NT2/D1 (cell line): ENCODE results near the gene ORMDL3.

Experiments used
- DNase-seq: peaks from one replicate; pipeline ENCODE4 v3.0.0-alpha.2; 2011; ENCODE audit warnings: low read depth, low spot score
- H3K27me3 ChIP-seq: 2 replicates; pipeline ENCODE4 v1.6.0; 2011; ENCODE audit warnings: mild to moderate bottlenecking; ENCODE audit not compliant: insufficient read length, insufficient read depth
- H3K36me3 ChIP-seq: 2 replicates; pipeline ENCODE4 v1.6.1; 2011; ENCODE audit warnings: mild to moderate bottlenecking, low read length, mixed read lengths; ENCODE audit not compliant: insufficient read depth, insufficient read length
- H3K4me1 ChIP-seq: 2 replicates; pipeline ENCODE4 v1.5.1; 2011; ENCODE audit not compliant: insufficient read depth, insufficient read length
- H3K4me3 ChIP-seq: 2 replicates; pipeline ENCODE4 v1.5.1; 2011; ENCODE audit warnings: low read depth; ENCODE audit not compliant: insufficient read length
- H3K9ac ChIP-seq: 2 replicates; pipeline ENCODE4 v1.6.0; 2011; ENCODE audit warnings: low read depth; ENCODE audit not compliant: insufficient read length
- H3K9me3 ChIP-seq: 2 replicates; pipeline ENCODE4 v1.5.1; 2011; ENCODE audit warnings: mild to moderate bottlenecking, low read length; ENCODE audit not compliant: insufficient read depth
- SUZ12 ChIP-seq: IDR thresholded peaks from 2 replicates; pipeline ENCODE4 v1.6.1; 2011; ENCODE audit not compliant: insufficient read length, insufficient read depth; ENCODE audit errors: extremely low read depth
- YY1 ChIP-seq: IDR thresholded peaks from 2 replicates; pipeline ENCODE4 v1.6.1; 2011; ENCODE audit not compliant: insufficient read length, insufficient read depth
- ZNF274 ChIP-seq: IDR thresholded peaks from 2 replicates; pipeline ENCODE4 v1.6.1; 2011; ENCODE audit warnings: mild to moderate bottlenecking, low read depth, low read length

ORMDL3 gene

DNA sequence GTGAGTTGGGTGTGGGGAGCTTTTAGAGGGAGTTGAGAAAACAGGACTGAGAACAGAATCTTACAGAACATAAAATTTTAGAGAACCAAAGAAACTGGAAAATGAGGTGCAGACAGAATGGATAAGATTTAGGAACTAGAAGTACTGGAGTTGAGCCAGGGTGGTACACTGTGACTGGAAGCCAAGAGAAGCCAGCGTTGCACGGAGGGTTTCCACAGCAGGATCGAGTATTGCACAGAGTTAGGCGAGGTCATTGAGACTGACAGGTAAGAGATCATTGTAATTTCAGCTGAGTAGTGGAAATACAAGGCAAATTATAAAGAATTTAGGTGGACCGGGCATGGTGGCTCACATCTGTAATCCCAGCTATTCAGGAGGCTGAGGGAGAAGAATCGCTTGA lies 42.0 kb upstream of the ORMDL3 start:
- Histone ChIP-seq H3K4me1 (no peaks in the 10 kb centered on the region), H3K9me3 (no peaks in the 10 kb centered on the region), H3K4me3 (no peak overlapping the region), H3K27me3 (peaks cover 16% of the 10 kb centered on the region), H3K9ac (no peak overlapping the region), H3K36me3 (no peaks in the 10 kb centered on the region)
- TF ChIP-seq ZNF274 (no peak), YY1 (no peak), SUZ12 (no peak)
- DNase-seq: no peak

DNA sequence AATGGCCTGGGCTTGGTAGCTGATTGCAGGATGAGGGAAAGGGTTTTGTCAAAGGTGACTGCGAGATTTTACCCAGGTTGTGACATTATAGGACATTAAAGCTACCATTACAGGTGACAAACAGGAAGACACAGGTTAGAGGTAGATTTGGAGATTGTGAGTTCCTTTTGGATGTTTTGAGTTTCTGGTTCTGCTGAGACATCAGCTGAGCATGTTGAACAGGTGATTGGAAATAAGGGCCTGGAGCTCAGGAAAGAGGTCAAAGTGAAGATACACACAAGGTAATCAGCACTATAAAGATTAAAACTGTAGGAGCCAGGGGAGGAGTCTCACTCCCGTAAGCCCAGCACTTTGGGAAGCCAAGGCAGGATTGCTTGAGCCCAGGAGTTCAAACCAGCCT lies 41.4 kb upstream of the ORMDL3 start:
- Histone ChIP-seq H3K27me3 (peaks cover 16% of the 10 kb centered on the region), H3K9me3 (no peaks in the 10 kb centered on the region), H3K36me3 (no peaks in the 10 kb centered on the region), H3K9ac (no peak overlapping the region), H3K4me1 (no peaks in the 10 kb centered on the region), H3K4me3 (no peak overlapping the region)
- TF ChIP-seq ZNF274 (no peak), YY1 (no peak), SUZ12 (no peak)
- no peak for DNase-seq

- no peaks in the 10 kb centered on the region for H3K4me1 ChIP-seq
- H3K9me3 ChIP-seq: no peaks in the 10 kb centered on the region
- H3K36me3 ChIP-seq: no peaks in the 10 kb centered on the region
- no peak overlapping the region for H3K9ac ChIP-seq
- no peak for DNase-seq
- no peak for TF ChIP-seq YY1
- TF ChIP-seq SUZ12: no peak
- TF ChIP-seq ZNF274: no peak
- no peak overlapping the region for H3K4me3 ChIP-seq
- peaks cover 15% of the 10 kb centered on the region for H3K27me3 ChIP-seq
Observed at GRCh38 chr17:39966771-39967170, 39.4 kb upstream of the ORMDL3 start.

- H3K4me3 ChIP-seq: no peak overlapping the region
- H3K9me3 ChIP-seq: no peaks in the 10 kb centered on the region
- no peaks in the 10 kb centered on the region for H3K27me3 ChIP-seq
- no peak overlapping the region for H3K9ac ChIP-seq
- DNase-seq: no peak
- no peak for TF ChIP-seq YY1
- TF ChIP-seq SUZ12: no peak
- no peak for TF ChIP-seq ZNF274
- no peaks in the 10 kb centered on the region for H3K4me1 ChIP-seq
- no peaks in the 10 kb centered on the region for H3K36me3 ChIP-seq
Observed at GRCh38 chr17:39965017-39965699, 37.8 kb upstream of the ORMDL3 start.

- Histone ChIP-seq H3K9me3 (no peaks in the 10 kb centered on the region), H3K9ac (no peak overlapping the region), H3K27me3 (no peaks in the 10 kb centered on the region), H3K4me3 (no peak overlapping the region), H3K4me1 (no peaks in the 10 kb centered on the region), H3K36me3 (no peaks in the 10 kb centered on the region)
- no peak for DNase-seq
- TF ChIP-seq ZNF274: no peak
- no peak for TF ChIP-seq SUZ12
- no peak for TF ChIP-seq YY1
Observed at GRCh38 chr17:39963829-39964228, 36.4 kb upstream of the ORMDL3 start.

- no peak for TF ChIP-seq SUZ12
- TF ChIP-seq YY1: no peak
- TF ChIP-seq ZNF274: no peak
- H3K36me3 ChIP-seq: no peaks in the 10 kb centered on the region
- no peak for DNase-seq
Observed at GRCh38 chr17:39962642-39963220, 35.3 kb upstream of the ORMDL3 start, which contains the start of gene GSDMA. Gene GSDMA (plus strand): TSS chr17:39963004. CDS start chr17:39965688, 2,684 bp downstream.

GRCh38 chr17:39960524-39961041 lies 33.2 kb upstream of the ORMDL3 start:
- TF ChIP-seq ZNF274 (no peak), YY1 (no peak), SUZ12 (no peak)
- no peaks in the 10 kb centered on the region for H3K27me3 ChIP-seq
- no peak overlapping the region for H3K4me3 ChIP-seq
- no peak overlapping the region for H3K9ac ChIP-seq
- H3K4me1 ChIP-seq: no peaks in the 10 kb centered on the region
- no peaks in the 10 kb centered on the region for H3K9me3 ChIP-seq
- H3K36me3 ChIP-seq: no peaks in the 10 kb centered on the region
- DNase-seq: no peak

More at GRCh38 chr17:39962642-39963220, 35.3 kb upstream of the ORMDL3 start, which contains the start of gene GSDMA:
- Histone ChIP-seq H3K4me3 (no peak within 1 kb of the TSS), H3K27me3 (no peaks in the 10 kb centered on the region), H3K9me3 (no peaks in the 10 kb centered on the region), H3K9ac (no peak within 1 kb of the TSS), H3K4me1 (no peaks in the 10 kb centered on the region)
